Tibial nerve (tissue), 3 donors: ENCODE results near the gene TUBE1.

Experiments
- CTCF ChIP-seq, 5 experiments: fragments of 200-600 bp in 3 of 5; fragments of 450-650 bp in 2 of 5; sonication (generic) in 3 of 5; IDR thresholded peaks; one replicate each; pipeline ENCODE4 v1.5.1; 2016 to 2019; ENCODE audit warnings: antibody characterized with exemption in 5 of 5, mild to moderate bottlenecking in 3 of 5, moderate library complexity in 2 of 5
- POLR2A ChIP-seq, 2 donors: fragments of 450-650 bp; IDR thresholded peaks; one replicate each; pipeline ENCODE4 v1.6.1; 2017; ENCODE audit warnings: antibody characterized with exemption in 2 of 2, mild to moderate bottlenecking in 2 of 2, moderate library complexity in 2 of 2

GRCh38 chr6:112038268-112038667 lies 49.0 kb downstream of the TUBE1 start:
- no peak for TF ChIP-seq POLR2A (IDR thresholded peaks at IDR 0.05)
- no peak for TF ChIP-seq CTCF (IDR thresholded peaks at IDR 0.05)
